ENCODE data around the gene ADCY1. TPM values are rescaled to one million over a fixed set of nuclear protein-coding genes. Genes with fewer than 3 reads are reported as not detected.

Gene ADCY1
- total RNA-seq, 1 donor from 2014 or later = 6.6 TPM

- Histone ChIP-seq H3K36me3 (ENCODE audit: control insufficient read depth, insufficient read depth, low read length) (no peaks in the 10 kb centered on the region), H3K27me3 (ENCODE audit: control insufficient read depth, insufficient read depth, low read length) (peaks cover 10% of the 10 kb centered on the region), H3K4me3 (ENCODE audit: low read depth, low read length) (no peak overlapping the region)
- TF ChIP-seq CTCF (IDR thresholded peaks at IDR 0.05; ENCODE audit: insufficient read depth, low read length, poor library complexity, severe bottlenecking) = no peak
- DNase-seq (ENCODE audit: low read depth) = no peak
Measured at GRCh38 chr7:45583296-45583695, 9.1 kb downstream of the ADCY1 start.

GRCh38 chr7:45584261-45585210 is 10.4 kb downstream of the ADCY1 start:
- Histone ChIP-seq H3K4me3 (ENCODE audit: low read depth, low read length) (no peak overlapping the region), H3K27me3 (ENCODE audit: control insufficient read depth, insufficient read depth, low read length) (peaks cover 4% of the 10 kb centered on the region), H3K36me3 (ENCODE audit: control insufficient read depth, insufficient read depth, low read length) (no peaks in the 10 kb centered on the region)
- TF ChIP-seq CTCF (IDR thresholded peaks at IDR 0.05; ENCODE audit: insufficient read depth, low read length, poor library complexity, severe bottlenecking) = no peak
- no peak for DNase-seq (ENCODE audit: low read depth)

GRCh38 chr7:45585628-45586027 is 11.5 kb downstream of the ADCY1 start:
- DNase-seq (ENCODE audit: low read depth) = no peak
- Histone ChIP-seq H3K36me3 (ENCODE audit: control insufficient read depth, insufficient read depth, low read length) (no peaks in the 10 kb centered on the region), H3K4me3 (ENCODE audit: low read depth, low read length) (no peak overlapping the region), H3K27me3 (ENCODE audit: control insufficient read depth, insufficient read depth, low read length) (peaks cover 5% of the 10 kb centered on the region)
- no peak for TF ChIP-seq CTCF (IDR thresholded peaks at IDR 0.05; ENCODE audit: insufficient read depth, low read length, poor library complexity, severe bottlenecking)

GRCh38 chr7:45586542-45587520 is 12.7 kb downstream of the ADCY1 start:
- TF ChIP-seq CTCF (IDR thresholded peaks at IDR 0.05; ENCODE audit: insufficient read depth, low read length, poor library complexity, severe bottlenecking) = no peak
- Histone ChIP-seq H3K4me3 (ENCODE audit: low read depth, low read length) (no peak overlapping the region), H3K36me3 (ENCODE audit: control insufficient read depth, insufficient read depth, low read length) (no peaks in the 10 kb centered on the region), H3K27me3 (ENCODE audit: control insufficient read depth, insufficient read depth, low read length) (peaks cover 5% of the 10 kb centered on the region)
- DNase-seq (ENCODE audit: low read depth) = no peak

GRCh38 chr7:45588466-45588865 is 14.3 kb downstream of the ADCY1 start:
- no peak for DNase-seq (ENCODE audit: low read depth)
- Histone ChIP-seq H3K36me3 (ENCODE audit: control insufficient read depth, insufficient read depth, low read length) (no peaks in the 10 kb centered on the region), H3K4me3 (ENCODE audit: low read depth, low read length) (no peak overlapping the region), H3K27me3 (ENCODE audit: control insufficient read depth, insufficient read depth, low read length) (peaks cover 2% of the 10 kb centered on the region)
- no peak for TF ChIP-seq CTCF (IDR thresholded peaks at IDR 0.05; ENCODE audit: insufficient read depth, low read length, poor library complexity, severe bottlenecking)
